ENCODE measurements around the gene SDR39U1.

SDR39U1 gene

DNA sequence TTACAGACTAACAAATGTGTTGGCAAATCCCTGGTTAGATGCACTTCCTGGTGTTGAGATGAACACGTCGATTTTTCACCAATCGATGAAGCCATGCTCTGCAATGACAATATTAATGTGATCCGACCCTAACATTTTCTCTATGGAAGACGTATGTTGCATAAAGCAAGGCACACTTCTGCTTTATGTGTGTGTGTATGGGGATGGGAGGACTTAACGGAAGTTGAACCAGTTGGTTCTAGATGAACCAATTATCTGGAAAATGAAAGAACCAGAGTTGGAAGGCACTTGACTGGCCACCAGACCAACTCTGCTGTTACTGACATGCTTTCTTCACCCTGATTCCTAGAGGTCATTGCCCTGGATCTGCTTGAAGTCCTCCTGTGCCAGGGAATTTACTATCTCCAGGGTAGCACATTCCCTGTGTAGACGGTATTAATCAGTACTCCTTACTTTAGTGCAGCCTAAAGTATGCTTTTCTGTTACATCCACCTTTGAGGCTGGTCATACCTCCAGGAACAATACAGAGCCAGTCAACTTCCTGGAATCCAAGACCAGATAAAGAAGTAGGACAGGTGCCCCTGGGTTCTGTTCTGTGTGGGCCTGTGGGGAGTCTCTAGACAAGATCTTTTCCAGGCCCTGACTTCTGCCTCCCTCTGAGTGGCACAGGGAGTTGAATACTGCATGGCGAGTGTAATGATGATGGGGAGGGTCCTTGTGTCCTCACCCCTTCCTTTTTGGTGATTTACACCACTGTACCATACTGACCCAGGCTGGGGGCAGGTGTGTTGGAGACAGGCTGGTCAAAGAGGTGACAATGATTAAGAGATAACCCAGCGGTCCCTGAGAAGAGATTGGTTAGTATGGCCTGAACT lies 4.1 kb downstream of the SDR39U1 start:
- Histone ChIP-seq H3K4me1 (ENCODE audit: insufficient read depth, poor library complexity, severe bottlenecking) (peaks cover 6% of the 10 kb centered on the region), H3K4me3 (ENCODE audit: severe bottlenecking) (no peak overlapping the region), H3K9me3 (ENCODE audit: severe bottlenecking) (no peaks in the 10 kb centered on the region), H3K27ac (ENCODE audit: poor library complexity, severe bottlenecking) (no peak overlapping the region), H3K27me3 (ENCODE audit: insufficient read depth, poor library complexity, severe bottlenecking) (no peaks in the 10 kb centered on the region), H3K36me3 (ENCODE audit: low read depth) (peaks cover 71% of the 10 kb centered on the region)
- TF ChIP-seq, protein P1, sequence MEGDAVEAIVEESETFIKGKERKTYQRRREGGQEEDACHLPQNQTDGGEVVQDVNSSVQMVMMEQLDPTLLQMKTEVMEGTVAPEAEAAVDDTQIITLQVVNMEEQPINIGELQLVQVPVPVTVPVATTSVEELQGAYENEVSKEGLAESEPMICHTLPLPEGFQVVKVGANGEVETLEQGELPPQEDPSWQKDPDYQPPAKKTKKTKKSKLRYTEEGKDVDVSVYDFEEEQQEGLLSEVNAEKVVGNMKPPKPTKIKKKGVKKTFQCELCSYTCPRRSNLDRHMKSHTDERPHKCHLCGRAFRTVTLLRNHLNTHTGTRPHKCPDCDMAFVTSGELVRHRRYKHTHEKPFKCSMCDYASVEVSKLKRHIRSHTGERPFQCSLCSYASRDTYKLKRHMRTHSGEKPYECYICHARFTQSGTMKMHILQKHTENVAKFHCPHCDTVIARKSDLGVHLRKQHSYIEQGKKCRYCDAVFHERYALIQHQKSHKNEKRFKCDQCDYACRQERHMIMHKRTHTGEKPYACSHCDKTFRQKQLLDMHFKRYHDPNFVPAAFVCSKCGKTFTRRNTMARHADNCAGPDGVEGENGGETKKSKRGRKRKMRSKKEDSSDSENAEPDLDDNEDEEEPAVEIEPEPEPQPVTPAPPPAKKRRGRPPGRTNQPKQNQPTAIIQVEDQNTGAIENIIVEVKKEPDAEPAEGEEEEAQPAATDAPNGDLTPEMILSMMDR (IDR thresholded peaks at IDR 0.05; ENCODE audit: poor library complexity, severe bottlenecking), result no peak
- DNase-seq (ENCODE audit: low spot score), result no peak
- ATAC-seq (ENCODE audit: low read depth), result no peak

DNA sequence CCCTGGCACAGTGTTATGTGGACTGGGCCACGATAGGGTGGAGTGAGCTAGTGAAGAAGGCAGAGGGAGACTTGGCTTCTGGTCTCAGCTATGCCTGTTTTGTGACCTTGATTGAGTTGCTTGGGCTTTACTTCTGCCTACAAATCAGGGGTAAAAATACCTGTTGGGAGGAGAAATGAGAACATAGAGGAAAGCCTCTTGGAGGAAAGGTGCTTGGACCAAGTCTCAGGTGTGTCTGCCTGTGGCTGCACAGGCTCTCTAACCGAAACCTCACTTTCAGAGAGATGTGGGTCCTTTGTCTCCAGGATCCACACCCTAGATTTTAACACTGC lies 4.9 kb downstream of the SDR39U1 start:
- H3K27ac ChIP-seq (ENCODE audit: poor library complexity, severe bottlenecking), result no peak overlapping the region
- DNase-seq (ENCODE audit: low spot score) (no peak), ATAC-seq (ENCODE audit: low read depth) (no peak)
- no peaks in the 10 kb centered on the region for H3K27me3 ChIP-seq (ENCODE audit: insufficient read depth, poor library complexity, severe bottlenecking)
- H3K36me3 ChIP-seq (ENCODE audit: low read depth), result peaks cover 79% of the 10 kb centered on the region
- no peaks in the 10 kb centered on the region for H3K9me3 ChIP-seq (ENCODE audit: severe bottlenecking)
- TF ChIP-seq, protein P1 (IDR thresholded peaks at IDR 0.05; ENCODE audit: poor library complexity, severe bottlenecking), result no peak
- H3K4me1 ChIP-seq (ENCODE audit: insufficient read depth, poor library complexity, severe bottlenecking), result peaks cover 6% of the 10 kb centered on the region
- no peak overlapping the region for H3K4me3 ChIP-seq (ENCODE audit: severe bottlenecking)

DNA sequence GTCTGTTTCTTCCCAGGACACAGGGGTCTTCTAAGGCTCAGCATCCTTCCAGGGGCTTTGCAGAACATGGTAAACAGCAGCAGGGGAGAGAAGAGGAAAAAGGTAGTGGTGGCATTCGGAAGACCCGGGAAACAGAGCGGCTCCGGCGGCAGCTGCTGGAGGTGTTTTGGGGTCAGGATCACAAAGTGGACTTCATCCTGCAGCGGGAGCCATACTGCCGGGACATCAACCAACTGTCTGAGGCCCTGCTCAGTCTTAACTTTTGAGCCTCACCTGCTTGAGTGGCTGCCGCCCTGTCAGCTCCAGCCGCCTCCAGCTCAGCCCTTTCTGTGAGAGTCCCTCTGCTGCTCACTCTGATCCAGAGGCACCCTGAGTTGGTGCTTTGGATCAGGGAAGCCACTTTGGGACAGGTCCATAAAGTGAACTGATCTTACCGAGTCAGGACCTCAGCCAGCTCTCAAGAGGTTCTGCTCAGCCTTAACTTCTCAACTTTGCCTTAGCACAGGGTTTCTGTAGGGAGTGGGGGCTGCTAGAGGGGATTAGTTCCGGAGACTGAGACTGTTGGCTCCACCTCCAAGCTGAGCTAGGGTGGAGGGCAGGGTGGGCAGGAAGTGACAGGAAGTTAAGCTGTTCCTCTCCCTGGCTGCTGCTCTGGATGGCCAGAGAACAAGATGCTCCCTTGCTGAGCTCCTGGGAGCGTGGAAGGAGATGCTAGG lies 5.4 kb downstream of the SDR39U1 start:
- TF ChIP-seq, protein P1 (IDR thresholded peaks at IDR 0.05; ENCODE audit: poor library complexity, severe bottlenecking), result peak; percentile 63
- Histone ChIP-seq H3K4me3 (ENCODE audit: severe bottlenecking) (no peak overlapping the region), H3K4me1 (ENCODE audit: insufficient read depth, poor library complexity, severe bottlenecking) (peaks cover 6% of the 10 kb centered on the region), H3K9me3 (ENCODE audit: severe bottlenecking) (no peaks in the 10 kb centered on the region), H3K27me3 (ENCODE audit: insufficient read depth, poor library complexity, severe bottlenecking) (no peaks in the 10 kb centered on the region), H3K36me3 (ENCODE audit: low read depth) (peaks cover 84% of the 10 kb centered on the region), H3K27ac (ENCODE audit: poor library complexity, severe bottlenecking) (no peak overlapping the region)
- no peak for ATAC-seq (ENCODE audit: low read depth)
- DNase-seq (ENCODE audit: low spot score), result no peak

DNA sequence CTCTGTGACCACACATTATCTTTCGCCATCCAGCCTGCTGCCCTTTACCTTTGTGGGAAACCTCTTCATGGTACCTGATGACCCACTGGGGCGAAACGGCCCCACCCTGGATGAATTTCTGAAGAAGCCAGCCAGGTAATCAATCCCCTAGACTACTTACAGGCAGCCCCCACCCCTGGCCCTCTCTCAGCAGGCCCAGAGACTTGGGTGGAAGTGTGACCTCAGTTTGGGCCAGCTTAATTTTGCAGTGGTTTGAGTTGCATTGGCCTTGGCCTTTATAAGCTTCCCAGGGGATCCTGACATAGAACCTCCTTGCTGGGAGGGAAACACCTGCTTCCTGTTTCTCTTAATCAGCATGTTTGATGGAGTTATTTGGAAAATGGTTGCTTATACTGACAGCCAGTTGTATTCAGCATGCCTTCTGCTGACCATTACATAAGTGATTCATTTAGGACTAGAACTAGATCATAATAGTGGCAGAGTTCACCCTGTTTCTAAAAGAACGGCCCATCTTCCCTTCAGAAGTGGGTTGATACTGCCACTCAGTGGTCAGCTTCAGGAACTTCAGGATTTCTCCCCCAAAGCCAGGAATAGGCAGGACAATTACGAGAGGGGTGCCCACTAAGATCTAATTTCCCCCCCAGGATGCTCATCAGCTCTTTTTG lies 6.1 kb downstream of the SDR39U1 start:
- ATAC-seq (ENCODE audit: low read depth), result peak; percentile 37
- Histone ChIP-seq H3K36me3 (ENCODE audit: low read depth) (peaks cover 88% of the 10 kb centered on the region), H3K9me3 (ENCODE audit: severe bottlenecking) (no peaks in the 10 kb centered on the region), H3K4me1 (ENCODE audit: insufficient read depth, poor library complexity, severe bottlenecking) (peaks cover 4% of the 10 kb centered on the region), H3K27me3 (ENCODE audit: insufficient read depth, poor library complexity, severe bottlenecking) (no peaks in the 10 kb centered on the region), H3K4me3 (ENCODE audit: severe bottlenecking) (no peak overlapping the region), H3K27ac (ENCODE audit: poor library complexity, severe bottlenecking) (no peak overlapping the region)
- TF ChIP-seq, protein P1 (IDR thresholded peaks at IDR 0.05; ENCODE audit: poor library complexity, severe bottlenecking), result peak; percentile 93
- DNase-seq (ENCODE audit: low spot score), result no peak
